OCI-LY3 (cell line): ENCODE data around the gene MMRN2.

ENCODE experiments used
- H2AFZ ChIP-seq: fragments of 200-600, 300-600 bp; shearing (Covaris generic); 2 replicates; pipeline ENCODE4 v1.6.0; 2014; ENCODE audit warnings: antibody characterized with exemption, low read depth, low read length
- H3K27ac ChIP-seq: fragments of 200-600, 300-600 bp; sonication (generic); 2 replicates; pipeline ENCODE4 v1.5.1; 2014; ENCODE audit warnings: mild to moderate bottlenecking, low read length, moderate library complexity, mixed read lengths
- H3K27me3 ChIP-seq: fragments of 200-600, 300-600 bp; sonication (generic); 2 replicates; pipeline ENCODE4 v1.6.1; 2014; ENCODE audit warnings: low read depth, low read length, mixed read lengths
- H3K36me3 ChIP-seq: fragments of 200-600, 300-600 bp; sonication (generic); replicated peaks from 2 replicates; pipeline ENCODE3; 2014; ENCODE audit warnings: low read depth, low read length, mixed read lengths
- H3K4me1 ChIP-seq: fragments of 300-600, 200-600 bp; sonication (generic); 2 replicates; pipeline ENCODE4 v1.6.1; 2014; ENCODE audit warnings: low read length, mixed read lengths
- H3K4me2 ChIP-seq: fragments of 200-600, 300-600 bp; sonication (generic); 2 replicates; pipeline ENCODE4 v1.6.1; 2014; ENCODE audit warnings: low read length, mixed read lengths
- H3K4me3 ChIP-seq: fragments of 300-600, 200-600 bp; sonication (generic); 2 replicates; pipeline ENCODE4 v1.5.1; 2014; ENCODE audit warnings: antibody characterized with exemption, mild to moderate bottlenecking, low read length, moderate library complexity
- H3K79me2 ChIP-seq: fragments of 300-600, 200-600 bp; shearing (Covaris generic); 2 replicates; pipeline ENCODE4 v1.6.1; 2014; ENCODE audit warnings: mild to moderate bottlenecking, low read length, mixed read lengths
- H3K9ac ChIP-seq: fragments of 300-600, 200-600 bp; shearing (Covaris generic); 2 replicates; pipeline ENCODE4 v1.6.0; 2014; ENCODE audit warnings: mild to moderate bottlenecking, low read length, moderate library complexity
- H3K9me3 ChIP-seq: fragments of 200-600, 300-600 bp; shearing (Covaris generic); 2 replicates; pipeline ENCODE4 v1.6.1; 2014; ENCODE audit warnings: low read length, mixed read lengths; ENCODE audit not compliant: insufficient read depth
- H4K20me1 ChIP-seq: fragments of 200-600, 300-600 bp; sonication (generic); 2 replicates; pipeline ENCODE4 v1.6.1; 2016; ENCODE audit warnings: low read length, mixed read lengths; ENCODE audit not compliant: insufficient read depth
- CTCF ChIP-seq: fragments of 200-600, 300-600 bp; sonication (generic); IDR thresholded peaks from 2 replicates; pipeline ENCODE4 v1.5.1; 2014; ENCODE audit warnings: antibody characterized with exemption, low read length, low read depth
- EZH2phosphoT487 ChIP-seq: fragments of 200-600 bp; shearing (Covaris generic); IDR thresholded peaks from 2 replicates; pipeline ENCODE4 v1.6.1; 2018; ENCODE audit warnings: antibody characterized with exemption, mixed run types, low read depth

MMRN2 gene

DNA sequence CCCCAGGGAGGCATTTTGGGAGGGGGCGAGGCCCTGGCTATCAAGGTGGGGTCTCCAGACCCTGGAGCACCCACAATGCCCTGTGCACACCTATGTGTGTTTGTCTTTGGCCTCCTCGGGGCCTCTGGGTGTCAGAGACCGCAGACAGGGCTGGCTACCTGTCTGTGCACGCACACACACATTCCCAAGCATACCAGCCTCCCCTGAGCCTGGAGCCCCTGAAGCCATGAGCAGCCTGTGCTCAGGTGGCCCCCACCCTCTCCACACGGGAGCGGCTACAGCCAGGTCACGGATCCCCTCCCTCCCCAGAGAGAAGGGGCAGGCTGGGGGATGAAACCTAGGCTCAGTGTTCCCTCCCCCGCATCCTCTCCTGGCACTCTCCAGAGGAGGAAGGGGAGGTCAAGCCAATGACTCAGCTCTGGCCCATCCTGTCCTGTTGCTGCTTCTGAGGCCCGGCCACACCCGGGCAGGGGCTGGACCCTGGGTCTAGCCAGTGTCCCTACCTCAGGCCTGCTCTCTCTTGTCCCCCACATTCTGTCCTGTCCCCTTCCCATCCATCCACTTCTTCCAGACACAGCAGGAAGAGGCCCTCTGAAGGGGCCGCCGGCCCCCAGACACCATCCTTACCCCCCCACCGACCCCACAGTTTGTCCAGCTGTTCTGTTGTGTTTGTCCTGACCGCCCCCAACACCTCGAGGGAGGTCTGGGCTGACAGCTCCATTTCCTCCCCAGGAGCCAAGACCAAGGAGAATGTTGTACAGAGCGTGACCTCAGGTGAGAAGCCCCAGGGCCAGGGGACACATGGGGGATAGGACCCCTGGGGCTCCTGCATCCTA is 1.7 kb upstream of the MMRN2 start:
- Histone ChIP-seq H3K4me3 (no peak overlapping the region), H3K36me3 (peaks cover 6% of the 10 kb centered on the region), H3K9ac (no peak overlapping the region), H3K27ac (no peak overlapping the region), H3K27me3 (no peaks in the 10 kb centered on the region), H4K20me1 (no peaks in the 10 kb centered on the region), H3K79me2 (peaks cover 20% of the 10 kb centered on the region), H3K4me2 (no peak overlapping the region), H3K9me3 (no peaks in the 10 kb centered on the region), H2AFZ (no peak overlapping the region), H3K4me1 (peaks cover 51% of the 10 kb centered on the region)
- TF ChIP-seq EZH2phosphoT487, result no peak
- no peak for TF ChIP-seq CTCF

GRCh38 chr10:86958116-86958900 is 893 bp upstream of the MMRN2 start, which contains the start of gene SNCG:
Gene SNCG (plus strand): TSS chr10:86958599. CDS start chr10:86958698, 99 bp downstream.
- no peak within 1 kb of the TSS for H3K4me2 ChIP-seq
- H3K27ac ChIP-seq, result no peak within 1 kb of the TSS
- no peak within 1 kb of the TSS for H2AFZ ChIP-seq
- H3K27me3 ChIP-seq, result no peaks in the 10 kb centered on the region
- TF ChIP-seq EZH2phosphoT487 (no peak), CTCF (no peak)
- H4K20me1 ChIP-seq, result no peaks in the 10 kb centered on the region
- H3K4me1 ChIP-seq, result peaks cover 43% of the 10 kb centered on the region
- H3K36me3 ChIP-seq, result no peaks in the 10 kb centered on the region
- peaks cover 12% of the 10 kb centered on the region for H3K79me2 ChIP-seq
- no peak within 1 kb of the TSS for H3K9ac ChIP-seq
- no peaks in the 10 kb centered on the region for H3K9me3 ChIP-seq
- no peak within 1 kb of the TSS for H3K4me3 ChIP-seq

DNA sequence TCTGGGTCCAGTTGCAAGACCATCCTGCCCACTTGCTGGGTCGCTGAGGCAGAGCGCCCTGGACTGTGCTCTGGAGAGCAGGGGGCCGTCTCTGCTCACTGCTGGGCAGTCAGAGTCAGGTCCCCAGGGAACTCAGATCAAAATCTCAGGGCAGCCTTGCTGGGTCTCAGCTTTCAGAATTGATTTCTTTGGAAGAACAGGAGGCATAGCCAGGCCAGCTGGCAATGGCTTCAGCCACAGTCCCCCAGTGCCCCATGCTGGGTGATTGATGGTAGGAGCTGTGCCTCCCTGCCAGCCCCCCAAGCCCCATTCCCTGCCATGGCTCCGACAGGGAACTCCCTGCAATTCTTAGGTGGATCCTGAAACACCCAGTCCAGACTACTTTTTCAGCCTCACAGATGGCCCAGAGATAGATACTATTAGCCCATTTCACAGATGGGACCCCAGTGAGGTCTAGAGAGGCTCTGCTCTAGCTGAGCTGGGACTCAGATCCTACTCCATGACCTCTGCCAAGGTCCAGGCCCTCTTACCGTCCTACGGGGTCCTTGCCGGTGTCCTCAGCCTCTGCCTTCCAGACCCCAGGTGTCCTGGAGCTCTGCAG is 467 bp downstream of the MMRN2 start:
- Histone ChIP-seq H3K4me2 (no peak overlapping the region), H3K27ac (no peak overlapping the region), H3K4me1 (peaks cover 29% of the 10 kb centered on the region)

More for the DNA sequence above, 467 bp downstream of the MMRN2 start:
- Histone ChIP-seq H2AFZ (no peak overlapping the region), H3K27me3 (no peaks in the 10 kb centered on the region), H3K4me3 (no peak overlapping the region), H3K36me3 (no peaks in the 10 kb centered on the region), H3K79me2 (no peaks in the 10 kb centered on the region), H3K9ac (no peak overlapping the region), H3K9me3 (no peaks in the 10 kb centered on the region), H4K20me1 (no peaks in the 10 kb centered on the region)
- no peak for TF ChIP-seq CTCF
- no peak for TF ChIP-seq EZH2phosphoT487
